NCI-H510A (cell line): ENCODE data around the gene DRAXIN.

Experiments
- DNase-seq: peaks from one replicate; lab custom pipeline; 2025; lab: John Stamatoyannopoulos, UW

The DRAXIN gene

DNA sequence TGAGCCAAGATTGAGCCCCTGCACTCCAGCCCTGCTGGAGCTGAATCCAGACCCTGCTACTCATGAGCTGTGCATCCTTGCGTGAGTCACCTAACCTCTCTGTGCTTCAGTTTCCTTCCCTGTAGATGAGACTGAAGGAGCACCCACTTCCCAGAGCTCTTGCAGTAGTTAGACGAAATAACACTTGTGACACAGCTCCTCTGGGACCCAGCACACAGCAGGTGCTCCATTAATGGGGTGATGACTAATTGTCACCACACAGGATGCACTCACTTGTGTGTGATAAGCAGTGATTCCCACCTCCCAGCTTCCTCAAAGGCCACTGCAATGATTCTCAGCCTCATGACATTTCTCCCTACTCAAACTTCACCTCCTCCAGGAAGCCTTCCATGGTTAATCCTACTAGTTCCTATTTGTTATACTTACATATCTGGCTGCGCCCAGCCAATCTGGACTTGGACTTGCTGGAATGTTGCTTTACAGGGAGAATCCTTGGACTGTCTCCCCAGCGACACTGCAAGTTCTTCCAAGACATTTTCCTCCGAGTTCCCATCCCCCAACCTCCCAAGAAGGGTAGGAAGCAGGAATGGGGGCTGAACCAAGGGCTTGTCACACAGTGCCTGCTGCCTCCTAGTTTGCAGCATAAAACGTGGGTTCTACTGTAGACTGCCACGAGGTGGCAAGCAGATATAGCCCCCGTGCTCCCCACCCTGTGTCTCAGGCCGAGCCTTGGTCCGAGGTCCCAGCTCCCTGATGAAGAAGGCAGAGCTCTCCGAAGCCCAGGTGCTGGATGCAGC, 17.2 kb downstream of the DRAXIN start:
- DNase-seq = no peak

DNA sequence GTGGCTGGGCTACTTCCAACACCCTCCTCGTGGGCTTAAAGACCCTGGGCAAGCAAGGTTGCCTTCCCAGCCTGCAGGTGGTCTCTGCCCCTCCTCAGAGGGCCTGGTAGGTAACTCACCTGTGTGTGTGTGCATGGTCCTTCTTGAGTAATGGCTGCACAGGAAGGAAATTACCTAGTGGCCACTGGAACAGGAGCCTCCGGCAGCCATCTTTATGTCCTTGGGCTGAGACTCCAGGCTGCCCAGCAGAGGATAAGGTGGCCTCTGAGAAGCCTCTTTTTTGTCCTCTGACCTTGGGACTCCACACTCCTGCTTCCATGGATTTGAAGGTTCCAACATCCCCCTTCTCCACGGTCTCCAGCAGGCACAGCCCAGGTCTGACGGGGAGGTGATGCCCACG, 20.0 kb downstream of the DRAXIN start:
- DNase-seq = no peak

DNA sequence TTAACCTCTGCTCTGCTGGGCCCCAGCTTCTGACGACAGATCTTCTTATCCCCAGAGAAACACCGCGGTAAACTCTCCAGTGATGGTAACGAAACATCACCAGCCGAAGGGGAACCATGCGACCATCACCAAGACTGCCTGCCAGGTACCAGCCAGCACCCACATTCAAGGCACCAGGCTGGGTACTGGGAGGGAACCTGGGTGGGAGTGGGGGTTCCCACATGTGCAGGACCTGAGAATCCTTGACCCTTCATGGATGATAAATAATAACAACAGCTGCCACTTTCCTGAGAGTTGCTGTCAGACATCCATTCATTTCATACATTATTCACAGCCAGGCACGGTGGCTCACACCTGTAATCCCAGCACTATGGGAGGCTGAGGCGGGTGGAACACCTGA, 20.8 kb downstream of the DRAXIN start:
- DNase-seq = no peak

DNA sequence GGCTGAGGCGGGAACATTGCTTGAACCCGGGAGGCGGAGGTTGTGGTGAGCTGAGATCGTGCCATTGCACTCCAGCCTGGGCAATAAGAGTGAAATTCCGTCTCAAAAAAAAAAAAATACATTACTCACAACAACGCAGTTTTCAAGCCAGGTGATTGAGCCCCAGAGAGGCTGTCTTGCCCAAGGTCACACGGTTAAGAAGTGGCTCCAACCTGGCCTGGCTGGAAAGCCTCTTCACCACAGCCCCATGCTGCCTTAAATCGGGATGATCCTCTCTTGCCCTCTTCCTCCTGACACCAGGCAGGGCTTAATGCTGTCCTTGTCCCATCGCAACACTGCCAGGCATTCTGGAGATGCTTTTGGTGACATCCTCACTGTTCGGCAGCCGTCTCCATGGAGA, 21.6 kb downstream of the DRAXIN start:
- no peak for DNase-seq

DNA sequence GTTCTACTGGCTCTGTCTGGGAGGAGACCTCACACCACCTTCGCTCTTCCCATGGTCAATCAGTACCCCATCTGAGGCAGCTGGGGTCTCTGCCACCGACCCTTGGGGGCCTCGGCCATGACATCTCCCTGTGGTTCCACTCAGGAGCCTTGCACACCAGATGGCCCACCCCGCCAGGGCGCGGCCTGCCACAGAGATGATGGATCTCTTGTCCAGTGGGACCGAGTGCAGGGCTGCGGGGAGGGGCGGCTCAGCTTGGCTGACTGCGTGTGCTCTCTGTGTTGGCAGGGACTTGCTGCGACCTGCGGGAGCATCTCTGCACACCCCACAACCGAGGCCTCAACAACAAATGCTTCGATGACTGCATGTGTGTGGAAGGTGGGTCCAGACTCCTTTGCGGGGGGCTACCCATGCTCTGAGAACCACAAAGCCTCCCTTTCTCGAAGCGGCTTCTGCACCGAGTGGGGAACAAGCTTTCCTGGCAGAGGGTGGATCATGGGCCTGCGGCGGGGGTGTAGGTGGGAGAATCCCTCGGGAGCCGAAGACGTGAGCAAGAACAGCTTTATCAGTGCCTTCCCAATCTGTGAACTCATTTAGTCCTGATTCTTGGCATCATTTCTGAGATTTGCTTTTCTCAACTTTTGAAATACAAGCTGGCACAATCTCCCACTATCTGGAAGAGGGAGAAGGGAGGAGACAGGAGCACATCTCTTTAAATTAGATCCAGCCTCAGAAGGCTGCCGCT, 23.5 kb downstream of the DRAXIN start:
- DNase-seq = no peak

DNA sequence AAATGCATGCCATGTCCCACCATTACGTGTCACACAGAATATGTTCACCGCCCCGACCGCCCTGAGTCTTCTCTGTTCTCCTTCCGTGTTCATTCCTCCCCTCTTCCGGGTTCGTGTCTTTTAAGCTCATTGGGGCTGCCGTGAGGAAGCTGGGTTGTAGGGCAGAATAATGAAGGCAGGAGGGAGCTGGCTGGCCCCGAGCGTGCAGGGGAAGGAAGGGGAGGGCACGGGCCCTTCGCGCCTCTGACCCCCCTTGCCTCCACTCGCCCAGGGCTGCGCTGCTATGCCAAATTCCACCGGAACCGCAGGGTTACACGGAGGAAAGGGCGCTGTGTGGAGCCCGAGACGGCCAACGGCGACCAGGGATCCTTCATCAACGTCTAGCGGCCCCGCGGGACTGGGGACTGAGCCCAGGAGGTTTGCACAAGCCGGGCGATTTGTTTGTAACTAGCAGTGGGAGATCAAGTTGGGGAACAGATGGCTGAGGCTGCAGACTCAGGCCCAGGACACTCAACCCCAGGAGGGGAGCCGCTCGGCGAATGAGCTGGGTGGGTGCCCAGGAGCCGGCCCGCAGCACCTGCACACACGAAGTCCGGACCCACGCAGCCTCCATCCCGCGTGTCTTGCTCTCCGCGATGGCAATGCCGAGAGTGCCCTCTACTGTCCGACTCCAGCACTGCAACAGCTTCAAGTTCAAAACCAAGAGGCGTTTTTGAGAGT, 28.0 kb downstream of the DRAXIN start:
- DNase-seq = peak; percentile 33

DNA sequence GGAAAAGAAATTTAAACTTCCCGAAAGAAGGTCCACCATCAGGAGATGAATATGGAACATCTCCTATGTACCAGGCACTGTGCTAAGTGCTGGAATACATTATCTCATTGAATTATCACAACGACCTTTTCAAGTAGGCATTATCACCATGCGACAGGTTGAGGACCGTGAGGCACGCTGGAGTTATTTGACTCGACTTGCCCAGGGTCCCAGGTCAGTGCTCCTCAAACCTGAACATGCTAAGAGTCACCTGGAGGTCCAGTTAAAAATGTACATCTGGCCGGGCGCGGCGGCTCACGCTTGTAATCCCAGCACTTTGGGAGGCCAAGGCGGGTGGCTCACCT, 28.5 kb downstream of the DRAXIN start:
- DNase-seq = no peak

DNA sequence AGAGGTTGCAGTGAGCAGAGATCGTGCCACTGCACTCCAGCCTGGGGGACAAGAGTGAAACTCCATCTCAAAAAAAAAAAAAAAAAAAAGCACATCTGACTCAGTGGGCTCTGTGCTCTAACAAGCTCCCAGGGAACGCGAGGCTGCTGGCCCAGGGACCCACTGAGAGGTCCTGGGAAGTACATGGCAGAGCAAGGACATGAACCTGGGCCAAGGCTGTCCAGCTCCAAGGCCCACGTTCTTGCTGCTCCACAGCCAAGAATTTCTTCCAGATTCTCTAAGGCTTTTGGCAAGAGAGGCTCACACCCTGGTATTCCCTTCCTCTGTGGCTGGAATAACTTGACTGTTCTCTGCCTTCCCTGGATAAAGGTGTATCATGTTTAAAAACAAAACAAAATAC, 29.0 kb downstream of the DRAXIN start:
- DNase-seq = no peak

DNA sequence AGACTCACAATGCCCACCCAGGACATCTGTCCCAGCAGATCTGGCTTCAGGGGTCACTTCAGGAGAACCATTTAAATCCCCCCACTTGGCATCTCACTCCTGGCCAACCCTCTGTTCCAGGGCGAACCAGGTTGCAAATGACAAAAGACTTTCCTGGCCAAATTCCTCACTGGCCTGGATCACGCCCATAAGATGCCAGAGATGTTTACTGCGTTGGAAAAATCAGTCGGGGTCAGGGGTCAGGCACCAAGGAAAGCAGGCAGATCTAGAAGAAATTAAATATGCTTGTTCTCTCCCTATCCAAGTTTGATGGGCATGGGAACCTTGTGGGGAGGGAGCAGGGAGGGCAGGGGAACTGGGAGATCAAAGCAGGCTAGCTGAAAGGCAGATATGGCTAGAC, 29.8 kb downstream of the DRAXIN start:
- DNase-seq = no peak

DNA sequence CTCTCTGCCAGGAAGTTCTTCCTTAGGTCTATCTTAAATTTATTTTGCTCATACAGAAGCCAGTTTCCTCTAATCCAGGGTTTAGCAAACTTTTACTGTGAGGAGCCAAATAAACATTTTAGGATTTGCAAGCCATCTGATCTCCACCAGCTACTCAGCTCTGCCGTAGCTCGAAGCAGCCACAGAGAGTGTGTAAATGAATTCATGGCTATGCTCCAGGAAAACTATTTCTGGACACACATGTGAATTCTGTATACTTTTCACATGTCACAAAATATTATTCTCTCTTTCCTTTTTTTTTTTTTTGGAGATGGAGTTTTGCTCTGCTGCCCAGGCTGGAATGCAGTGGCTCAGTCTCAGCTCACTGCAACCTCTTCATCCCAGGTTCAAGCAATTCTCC, 31.0 kb downstream of the DRAXIN start:
- no peak for DNase-seq

DNA sequence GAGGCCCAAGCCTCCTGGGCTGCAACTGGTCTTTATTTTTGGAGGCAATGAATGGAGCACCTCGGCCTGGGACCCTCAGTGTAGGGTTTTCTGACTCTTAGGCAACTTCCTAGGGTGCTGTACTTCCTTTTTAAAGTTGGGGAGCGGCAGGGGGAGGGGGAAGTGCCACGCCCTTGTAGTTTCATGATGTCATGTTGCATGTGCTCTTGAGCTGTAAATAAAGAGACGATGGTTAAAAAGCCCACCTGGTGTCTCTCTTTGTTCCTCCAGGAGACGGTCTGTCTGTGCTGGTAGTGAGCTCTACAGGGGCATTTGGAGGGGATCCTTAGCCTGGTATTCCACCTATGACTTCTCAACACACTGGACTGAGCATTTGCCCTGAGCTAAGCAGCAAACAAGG, 34.1 kb downstream of the DRAXIN start:
- DNase-seq = no peak

DNA sequence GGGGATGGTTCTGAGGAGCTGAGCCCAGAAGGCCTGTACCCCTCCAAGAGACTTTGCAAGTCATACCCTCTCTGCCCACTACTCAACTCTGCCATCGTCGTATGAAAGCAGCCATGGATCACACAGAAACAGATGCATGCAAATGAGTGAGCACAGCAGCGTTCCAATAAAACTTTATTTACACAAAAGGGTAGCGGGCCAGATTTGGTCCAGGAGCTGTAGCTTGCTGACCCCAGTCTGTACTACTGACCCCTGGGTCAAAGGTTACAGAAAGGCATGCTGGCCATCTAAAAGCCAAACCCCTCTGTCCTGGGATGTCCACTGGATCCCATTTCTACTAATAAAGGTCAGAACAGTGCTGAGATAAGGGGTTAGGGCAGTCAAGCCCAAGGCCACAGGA, 35.6 kb downstream of the DRAXIN start:
- DNase-seq = no peak

DNA sequence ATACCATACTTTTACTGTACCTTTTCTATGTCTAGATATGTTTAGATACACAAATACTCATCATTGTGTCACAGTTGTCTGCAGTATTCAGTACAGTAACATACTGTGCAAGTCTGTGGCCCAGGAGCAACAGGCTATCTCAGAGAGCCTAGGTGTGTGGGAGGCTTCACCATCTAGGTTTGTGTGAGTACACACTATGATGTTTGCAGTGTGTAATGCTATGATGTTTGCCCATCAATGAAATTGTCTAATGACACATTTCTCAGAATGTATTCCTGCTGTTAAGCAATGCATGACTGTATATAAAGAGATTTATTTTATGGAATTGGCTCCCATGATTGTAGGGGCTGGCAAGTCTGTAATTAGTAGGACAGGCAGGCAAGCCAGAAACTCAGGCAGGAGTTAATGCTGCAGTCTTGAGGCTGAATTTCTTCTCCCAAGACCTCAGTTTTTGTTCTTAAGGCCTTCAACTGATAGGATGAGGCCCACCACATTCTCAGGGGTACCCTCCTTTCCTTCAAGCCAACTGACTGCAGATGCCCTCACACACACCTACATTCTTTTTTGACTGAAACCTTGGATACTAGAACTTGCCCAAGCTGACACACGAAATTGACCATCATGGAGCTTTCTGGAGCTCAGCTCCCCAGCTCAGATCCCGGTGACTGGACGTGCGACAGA, 36.8 kb downstream of the DRAXIN start:
- no peak for DNase-seq

DNA sequence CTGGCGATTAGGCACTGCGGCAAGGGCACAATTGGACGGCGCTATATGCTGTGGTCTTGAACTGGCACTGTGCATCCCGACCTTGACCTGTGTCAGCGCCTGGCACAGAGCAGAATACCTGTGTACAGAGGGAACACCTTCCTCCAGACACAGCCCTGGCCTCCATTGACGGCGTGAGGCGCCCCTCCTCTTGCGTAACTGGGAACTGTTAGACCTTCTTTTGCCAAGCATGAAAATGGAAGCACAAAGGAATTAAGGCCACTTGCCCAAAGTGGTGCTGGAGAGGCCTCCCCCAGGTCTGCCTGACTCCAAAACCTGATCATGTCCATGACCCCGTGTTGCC, 37.6 kb downstream of the DRAXIN start:
- DNase-seq = no peak

DNA sequence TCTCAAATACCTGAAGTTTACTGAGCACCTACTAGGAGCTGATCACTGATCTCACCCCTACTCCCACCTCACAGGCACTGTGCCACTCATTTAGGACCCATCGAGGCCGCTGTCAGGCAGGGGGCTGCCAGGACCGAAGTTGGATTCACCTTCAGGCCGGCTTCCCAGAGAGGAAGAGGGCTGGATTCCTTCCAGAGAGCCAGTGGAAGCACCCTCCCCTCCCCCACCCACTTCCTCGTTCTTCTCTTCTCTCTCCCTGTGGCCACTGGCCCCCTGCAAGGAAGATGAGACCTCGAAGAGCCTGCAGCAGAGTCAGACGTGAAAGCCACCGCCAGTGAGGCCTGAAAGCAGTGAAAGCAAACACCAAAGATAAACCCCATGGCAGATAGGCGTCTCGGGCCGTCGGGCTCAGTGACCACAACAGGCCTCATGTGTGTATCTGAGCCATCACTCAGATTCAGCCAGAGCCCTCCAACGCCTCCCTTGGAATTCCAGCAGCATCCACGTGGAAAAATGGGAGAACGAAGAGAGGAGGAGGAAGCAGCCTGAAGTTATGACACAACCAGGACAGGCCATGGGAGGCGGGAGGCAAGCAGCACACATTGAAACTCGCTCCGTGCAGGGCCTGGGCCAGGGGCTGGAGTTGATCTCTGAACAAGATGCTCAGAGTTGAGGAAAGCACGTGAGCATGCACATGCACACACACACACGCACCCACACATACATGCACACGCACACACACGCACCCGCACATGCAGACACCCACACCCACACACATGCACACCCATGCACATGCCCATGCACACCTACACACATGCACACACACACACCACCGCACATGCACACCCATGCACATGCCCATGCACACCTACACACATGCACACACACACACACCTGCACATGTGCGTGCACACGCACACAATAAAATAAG, 38.3 kb downstream of the DRAXIN start:
- no peak for DNase-seq

DNA sequence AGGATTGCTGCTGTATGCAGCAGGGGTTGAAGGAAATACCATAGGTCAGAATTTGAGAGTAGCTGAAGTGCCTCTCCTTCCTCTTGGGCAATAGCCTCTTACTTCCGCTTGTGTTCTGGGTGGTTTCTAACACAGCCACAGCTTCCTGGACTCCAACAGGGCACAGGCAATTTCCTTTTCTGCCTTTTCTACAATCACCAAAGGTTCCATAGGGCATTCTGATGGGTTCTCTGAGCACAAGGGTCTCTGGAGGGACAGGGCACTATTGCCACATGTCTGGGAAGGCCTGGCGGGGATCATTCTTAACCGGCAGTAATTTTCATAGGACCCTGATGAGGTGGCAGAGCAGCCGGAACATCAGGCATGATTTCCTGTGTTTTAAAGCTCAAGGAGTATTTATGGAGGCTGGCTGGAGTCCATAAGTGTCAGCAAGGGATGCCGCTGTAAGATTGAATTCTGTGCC, 39.0 kb downstream of the DRAXIN start:
- DNase-seq = no peak

DNA sequence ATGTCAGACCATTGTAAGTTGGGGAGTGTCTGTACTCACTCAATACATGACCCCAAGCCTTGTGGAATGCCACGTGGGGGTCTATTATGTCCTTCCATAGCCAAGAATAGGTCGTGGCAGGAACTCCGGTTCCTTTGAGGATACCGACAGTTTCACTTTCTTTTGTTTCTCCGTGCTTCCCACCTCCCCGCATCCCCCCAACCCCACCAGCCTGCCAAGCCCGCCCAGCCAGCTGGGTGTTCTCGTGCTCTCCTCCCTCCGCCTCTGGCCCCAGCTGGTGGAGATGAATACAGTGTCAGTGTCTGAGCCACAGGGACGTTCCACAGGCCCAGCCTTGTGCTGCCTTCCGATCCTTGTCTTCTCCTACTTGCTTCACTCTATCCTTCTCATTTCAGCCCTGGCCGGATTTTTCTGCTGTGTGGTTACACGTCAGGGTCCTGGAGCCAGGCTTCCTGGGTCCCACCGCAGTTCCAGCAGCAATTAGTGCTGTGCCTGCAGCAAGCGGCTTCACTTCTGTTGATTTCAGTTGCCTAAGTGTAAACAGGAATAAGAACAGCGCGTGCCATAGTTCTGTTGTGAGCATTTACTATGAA, 40.3 kb downstream of the DRAXIN start:
- no peak for DNase-seq

DNA sequence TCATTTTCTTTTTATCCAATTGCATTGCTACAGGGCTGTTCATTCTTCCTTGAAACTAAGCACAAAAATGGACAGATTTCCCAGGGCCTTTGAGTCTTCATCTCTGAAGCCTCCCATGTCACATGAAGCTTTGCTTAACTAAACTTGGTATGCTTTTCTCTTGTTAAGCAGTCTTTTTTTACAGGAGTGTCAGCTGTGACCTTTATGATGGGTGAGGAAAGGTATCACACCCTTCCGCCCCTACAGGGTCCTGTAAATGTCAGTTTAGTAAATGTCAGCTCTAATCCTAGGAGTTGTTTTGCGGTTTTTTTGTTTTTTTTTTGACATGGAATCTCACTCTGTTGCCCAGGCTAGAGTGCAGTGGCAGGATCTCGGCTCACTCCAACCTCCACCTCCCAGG, 41.8 kb downstream of the DRAXIN start:
- DNase-seq = no peak

DNA sequence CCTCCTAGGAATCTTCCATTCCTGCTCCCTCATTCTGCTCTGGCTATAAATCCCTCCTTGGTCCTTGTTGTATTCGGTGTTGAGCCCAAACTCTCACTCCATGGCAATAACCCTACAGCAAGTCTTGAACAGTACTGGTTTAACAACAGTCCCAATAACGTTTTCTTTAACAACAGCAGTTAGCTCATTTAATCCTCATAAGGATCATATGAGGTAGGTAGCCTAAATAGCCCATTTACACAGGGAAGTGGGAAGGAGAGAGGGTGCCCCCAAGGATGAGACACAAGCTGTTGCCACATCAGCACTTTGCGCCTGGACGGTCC, 44.0 kb downstream of the DRAXIN start:
- no peak for DNase-seq

DNA sequence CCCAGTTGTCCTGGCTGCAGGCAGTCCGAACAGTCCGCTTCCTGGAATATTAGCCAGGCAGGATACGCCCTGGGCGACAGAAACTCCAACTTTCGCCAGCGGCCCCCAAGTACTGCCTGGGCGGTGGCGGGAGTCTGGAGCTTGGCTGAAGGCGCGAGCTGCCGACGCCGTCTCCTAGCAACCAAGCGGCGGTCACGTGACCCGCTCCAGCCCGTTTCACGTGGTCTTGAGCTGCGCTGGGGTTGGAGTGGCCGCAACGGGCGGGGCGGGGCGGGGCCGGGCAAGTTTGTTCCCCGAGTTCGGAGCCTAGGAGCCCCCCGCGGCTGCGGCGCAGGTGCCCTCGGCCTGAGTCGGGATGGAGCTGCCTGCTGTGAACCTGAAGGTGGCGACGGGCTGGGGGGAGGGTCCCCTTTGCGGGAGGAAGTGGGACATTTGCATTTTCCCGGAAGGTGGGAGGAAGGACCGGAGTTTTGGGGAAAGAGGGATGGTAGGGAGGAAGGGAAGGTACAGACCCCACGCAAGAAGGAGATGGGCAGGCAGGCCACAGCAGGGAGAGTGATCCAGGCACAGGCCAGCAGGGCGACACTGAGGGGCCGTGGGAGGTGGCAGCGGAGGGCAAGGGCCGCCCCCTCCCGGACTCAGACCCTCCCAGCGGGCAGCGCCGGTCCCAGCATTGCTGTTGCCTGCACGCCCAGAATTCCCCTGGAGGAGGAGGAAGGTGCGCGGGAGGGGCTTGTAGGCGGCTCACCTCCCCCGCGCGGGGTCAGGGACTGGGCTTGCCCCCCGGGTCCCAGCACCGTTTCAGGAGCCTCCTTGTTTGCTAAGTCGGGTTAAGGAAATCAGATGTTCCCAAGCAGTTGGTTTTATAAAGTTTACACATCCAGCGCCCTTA, 44.6 kb downstream of the DRAXIN start, which contains the start of gene AGTRAP:
TSS of gene AGTRAP (plus strand) at position 283 of the 892 bp plus-strand sequence. CDS start at position 356, 73 bp downstream.
- peak; percentile 93 for DNase-seq
